Activated naive CD4-positive, alpha-beta T cell (primary cell): ENCODE measurements around the gene MRPL23.

Experiments
- DNase-seq, 4 experiments: peaks; one replicate each; lab custom pipeline; 2025; lab: John Stamatoyannopoulos, UW

The MRPL23 gene

DNA sequence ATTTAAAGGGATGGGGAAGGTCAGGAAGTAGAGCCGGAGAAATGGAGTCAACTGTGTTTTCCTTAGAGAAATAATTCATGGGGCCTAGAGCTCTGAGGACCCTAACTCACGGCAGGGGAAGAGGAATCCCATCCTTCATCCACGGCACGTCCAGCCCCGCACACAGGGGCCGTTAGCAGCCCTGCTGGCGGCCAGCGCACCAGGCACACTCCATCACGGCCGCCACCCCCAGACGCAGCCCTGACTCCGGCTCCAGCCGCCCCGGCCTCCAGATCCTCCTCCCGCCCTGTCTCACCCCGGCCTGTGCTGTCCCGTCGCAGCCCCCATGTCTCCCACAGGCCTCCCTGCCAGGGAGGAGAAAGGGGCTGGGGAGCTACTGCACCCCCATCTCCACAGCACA lies 11.2 kb downstream of the MRPL23 start:
- DNase-seq = no peak

DNA sequence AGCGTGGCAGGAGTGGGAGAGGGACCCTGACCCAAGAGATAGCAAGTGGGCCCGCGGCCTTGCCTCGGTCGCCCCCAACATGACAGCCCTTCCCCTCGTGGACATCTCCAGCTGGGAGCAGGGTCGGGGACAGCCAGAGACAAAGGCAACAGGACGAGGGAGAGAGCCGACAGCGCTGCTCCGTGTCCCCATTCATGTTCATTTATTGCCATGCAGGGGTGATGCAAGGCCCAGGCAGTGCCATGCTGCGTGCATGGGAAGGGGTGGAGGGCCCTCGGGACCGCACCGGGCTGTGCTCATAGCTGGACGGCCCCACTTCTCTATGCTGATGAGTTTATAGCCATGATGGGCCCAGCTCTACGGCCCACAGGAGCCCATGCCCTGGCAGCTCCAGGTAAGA lies 12.7 kb downstream of the MRPL23 start:
- DNase-seq = no peak

GRCh38 chr11:1963864-1964263 lies 16.7 kb downstream of the MRPL23 start:
- DNase-seq = no peak

- no peak for DNase-seq
Measured at GRCh38 chr11:1964348-1964747, 17.2 kb downstream of the MRPL23 start.

DNA sequence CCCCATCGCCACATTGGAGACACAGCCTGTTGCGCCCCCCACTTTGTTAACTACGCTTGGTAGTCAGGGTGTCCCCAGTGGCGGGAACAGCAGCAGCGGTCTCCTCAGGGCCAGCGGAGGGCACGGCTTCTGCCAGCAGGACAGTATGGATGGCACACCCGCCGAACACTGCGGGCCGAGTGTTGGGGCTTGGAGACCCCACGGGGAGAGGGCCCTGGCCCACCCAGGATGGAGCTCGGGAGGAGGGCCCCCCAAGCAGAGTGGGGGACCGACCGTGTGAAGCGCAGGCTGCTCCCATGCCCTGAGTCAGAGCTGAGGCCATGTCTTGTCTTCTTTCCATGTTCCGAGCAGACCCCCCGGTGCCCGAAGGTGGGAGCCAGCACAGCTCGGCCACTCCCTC lies 17.8 kb downstream of the MRPL23 start:
- DNase-seq = no peak

- no peak for DNase-seq
Measured at GRCh38 chr11:1966531-1966930, 19.4 kb downstream of the MRPL23 start.

- no peak for DNase-seq
Measured at GRCh38 chr11:1967641-1968225, 20.6 kb downstream of the MRPL23 start.

GRCh38 chr11:1968454-1969002 lies 21.4 kb downstream of the MRPL23 start:
- no peak for DNase-seq

DNA sequence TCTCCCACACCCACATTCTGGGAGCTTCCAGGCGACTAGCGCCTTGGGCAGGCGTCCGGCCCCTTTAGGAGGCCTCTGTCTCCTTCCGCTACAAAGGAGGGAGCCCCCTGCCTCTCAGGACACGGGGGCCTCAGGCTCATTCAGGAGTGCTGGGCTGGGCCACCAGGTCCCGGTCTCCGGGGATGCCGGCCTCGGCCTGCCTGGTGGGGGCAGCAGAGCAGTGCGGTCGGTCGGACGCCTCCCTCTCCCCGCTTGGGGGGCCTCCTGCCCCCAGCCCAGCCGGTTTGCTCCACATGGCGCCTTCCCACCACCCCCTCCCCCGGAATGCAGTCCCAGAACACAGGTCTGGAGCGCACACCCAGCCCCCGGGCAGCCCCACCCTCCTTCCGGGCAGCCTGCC lies 21.9 kb downstream of the MRPL23 start:
- DNase-seq = no peak

DNA sequence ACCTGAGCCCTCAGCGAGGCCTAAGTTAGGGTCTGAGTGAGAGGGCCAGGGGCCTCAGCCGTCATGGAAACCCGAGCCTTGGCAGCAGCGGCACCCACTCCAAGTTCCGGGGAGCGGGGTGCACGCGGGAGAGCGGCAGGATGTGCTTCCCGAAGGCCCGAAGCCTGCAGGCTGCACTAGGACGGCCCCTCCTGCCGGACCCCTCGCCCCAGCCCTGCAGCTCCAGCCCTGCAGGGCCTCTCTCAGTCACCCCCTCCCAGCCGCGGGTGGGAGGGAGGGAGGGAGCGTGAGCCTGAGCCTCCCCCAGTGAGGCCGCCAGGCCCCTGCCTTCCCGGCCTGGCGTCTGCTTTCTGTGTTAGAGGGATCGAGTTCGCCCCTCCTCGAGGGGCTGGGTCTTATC lies 22.6 kb downstream of the MRPL23 start:
- DNase-seq = no peak

DNA sequence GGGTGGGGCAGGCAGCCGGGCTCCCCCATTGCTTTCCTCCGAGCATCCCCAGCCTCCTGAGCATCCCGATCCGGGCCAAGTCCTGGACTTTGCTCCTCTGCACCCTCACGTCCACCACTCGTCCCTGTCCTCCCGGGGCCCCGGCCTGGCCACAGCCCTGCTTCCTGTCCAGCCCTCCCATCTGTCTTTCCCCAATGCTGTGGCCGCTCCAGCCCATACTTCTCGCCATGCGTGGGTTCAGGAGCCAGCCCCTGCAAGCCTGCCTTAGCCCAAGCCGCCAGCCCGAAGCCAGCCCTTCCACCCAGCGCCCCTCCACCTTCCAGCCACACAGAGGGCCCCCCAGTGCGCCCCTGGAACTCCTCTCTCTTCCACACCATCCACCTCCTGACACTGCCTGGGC lies 23.8 kb downstream of the MRPL23 start:
- DNase-seq = no peak

GRCh38 chr11:1975185-1975584 lies 28.1 kb downstream of the MRPL23 start:
- no peak for DNase-seq

GRCh38 chr11:1978720-1979473 lies 31.8 kb downstream of the MRPL23 start:
- no peak for DNase-seq

GRCh38 chr11:1979607-1980006 lies 32.5 kb downstream of the MRPL23 start:
- no peak for DNase-seq

DNA sequence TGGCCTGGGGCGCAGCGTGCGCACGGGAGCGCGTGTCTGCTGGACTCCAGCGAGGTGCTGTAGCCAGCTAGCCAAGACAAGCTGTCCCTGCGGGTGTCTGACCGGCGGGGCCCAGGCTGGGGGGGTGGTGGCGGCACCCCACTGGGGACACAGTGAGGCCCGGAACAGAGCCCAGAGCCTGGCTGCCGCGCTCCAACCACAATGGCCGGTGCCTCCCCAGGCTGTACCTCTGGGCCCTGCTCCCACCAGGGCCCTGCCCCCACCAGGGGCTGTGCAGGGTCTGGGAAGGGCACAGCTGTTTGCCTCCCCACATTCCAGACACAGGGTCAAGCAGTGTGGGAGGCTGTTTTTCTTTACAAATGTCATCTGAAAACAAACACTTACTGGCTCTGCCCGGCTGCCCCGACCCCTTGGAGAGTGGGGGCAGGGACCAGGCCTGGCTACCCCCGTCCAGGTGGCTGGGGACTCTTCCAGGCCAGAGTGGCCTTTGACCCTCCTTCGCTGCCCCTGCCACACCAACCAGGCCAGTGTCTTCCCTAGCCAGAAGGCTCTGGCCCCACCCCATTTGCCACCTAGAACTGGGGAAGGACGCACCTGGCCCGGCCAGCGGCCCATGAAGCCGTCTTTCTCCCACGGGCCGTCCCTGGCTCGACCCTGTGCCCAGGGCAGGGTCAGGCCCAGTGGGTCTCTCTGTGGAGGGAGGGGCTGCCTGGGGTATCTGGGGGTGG lies 35.9 kb downstream of the MRPL23 start:
- DNase-seq = no peak

DNA sequence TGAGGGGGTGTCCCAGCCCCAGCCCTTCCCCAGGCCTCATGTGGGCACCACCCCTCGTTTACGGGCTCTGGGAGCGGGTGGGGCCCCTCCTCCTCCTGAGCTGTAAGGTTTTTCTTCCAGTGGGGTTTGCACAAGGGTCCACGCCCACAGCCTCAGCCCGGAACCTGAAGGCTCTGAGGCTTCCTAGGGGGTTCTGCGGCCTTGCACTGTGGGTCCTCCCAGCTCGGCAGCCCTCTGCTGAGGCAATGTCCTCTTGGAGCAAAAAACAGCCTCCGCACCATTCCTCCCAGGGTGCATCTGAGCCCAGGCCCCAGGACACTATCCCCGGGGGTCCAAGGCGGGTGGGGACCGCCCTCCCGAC lies 36.4 kb downstream of the MRPL23 start:
- DNase-seq = no peak

GRCh38 chr11:1987024-1987423 lies 39.9 kb downstream of the MRPL23 start:
- DNase-seq = no peak

DNA sequence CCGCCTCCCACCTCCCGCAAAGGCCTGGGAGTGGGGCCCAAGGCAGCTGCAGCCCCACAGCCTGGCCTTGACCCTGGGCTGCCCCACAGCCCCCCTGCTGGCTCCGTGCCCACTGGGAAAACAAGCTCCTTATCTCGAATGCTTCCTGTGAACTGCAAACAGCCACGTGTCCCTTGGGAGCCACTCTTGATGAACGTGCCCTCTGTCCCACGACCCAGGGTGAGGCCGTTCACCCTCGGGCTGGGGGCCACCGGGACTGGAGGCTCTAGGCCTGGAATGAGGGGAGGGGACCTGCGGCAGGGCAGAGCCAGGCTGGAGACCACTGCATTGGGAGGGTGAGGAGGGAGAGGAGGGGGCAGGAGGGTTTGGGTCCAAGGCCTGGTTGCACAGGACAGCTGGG lies 41.0 kb downstream of the MRPL23 start:
- DNase-seq = no peak

- DNase-seq = no peak
Measured at GRCh38 chr11:1988667-1989317, 41.7 kb downstream of the MRPL23 start.

DNA sequence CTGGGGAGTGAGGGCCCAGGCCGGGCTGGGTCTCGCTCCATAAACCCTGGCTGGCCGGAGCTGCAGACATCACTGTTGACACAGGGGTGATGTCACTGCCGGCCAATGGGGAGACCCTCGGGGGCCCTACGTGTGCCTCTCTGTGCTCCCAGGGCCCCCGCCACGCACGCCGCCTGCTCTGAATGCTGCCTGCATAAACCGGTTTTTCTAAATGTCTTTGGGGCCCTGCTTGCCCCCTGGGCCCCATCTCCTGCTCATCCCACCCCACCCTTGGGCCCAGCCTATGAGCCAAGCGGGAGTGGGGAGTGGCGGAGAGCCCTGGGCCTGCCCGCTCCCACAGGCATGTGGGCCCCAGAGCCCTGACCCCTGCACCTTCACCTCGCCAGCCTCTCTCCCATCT lies 42.8 kb downstream of the MRPL23 start:
- DNase-seq = no peak

DNA sequence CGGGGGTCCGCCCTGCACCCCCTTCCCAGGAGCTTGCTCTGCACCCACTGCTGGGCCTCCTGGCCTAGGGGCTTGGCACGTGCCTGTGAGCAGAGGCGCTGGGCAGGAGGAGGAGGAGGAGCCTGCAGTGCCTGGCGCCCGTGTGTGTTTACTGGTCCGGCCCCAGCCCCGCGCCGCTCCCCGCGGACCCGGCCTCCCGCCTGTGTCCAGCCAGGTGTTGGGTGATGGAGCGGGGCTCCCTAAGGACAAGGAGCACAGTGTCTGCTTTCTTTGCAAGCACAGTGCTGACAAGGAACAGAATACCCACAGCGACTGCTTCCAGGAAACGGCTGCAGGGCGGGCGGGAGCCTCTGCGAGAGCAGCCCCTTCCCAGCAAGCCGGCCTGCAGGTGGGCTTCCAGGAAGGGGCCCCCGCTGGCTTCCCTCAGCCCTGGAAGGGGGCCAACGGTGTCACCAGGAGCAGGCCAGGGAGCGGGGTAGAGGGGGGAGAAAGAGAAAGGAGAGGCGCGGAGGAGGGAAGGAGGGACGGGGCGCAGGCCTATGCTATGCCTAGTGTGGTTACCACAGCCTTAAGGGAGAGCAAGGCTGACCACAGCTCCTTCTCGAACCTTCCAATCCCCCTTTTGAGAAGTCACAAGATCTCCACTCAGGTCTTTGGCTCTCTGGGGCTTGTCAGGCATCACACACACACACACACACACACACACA lies 43.9 kb downstream of the MRPL23 start:
- DNase-seq = no peak

DNA sequence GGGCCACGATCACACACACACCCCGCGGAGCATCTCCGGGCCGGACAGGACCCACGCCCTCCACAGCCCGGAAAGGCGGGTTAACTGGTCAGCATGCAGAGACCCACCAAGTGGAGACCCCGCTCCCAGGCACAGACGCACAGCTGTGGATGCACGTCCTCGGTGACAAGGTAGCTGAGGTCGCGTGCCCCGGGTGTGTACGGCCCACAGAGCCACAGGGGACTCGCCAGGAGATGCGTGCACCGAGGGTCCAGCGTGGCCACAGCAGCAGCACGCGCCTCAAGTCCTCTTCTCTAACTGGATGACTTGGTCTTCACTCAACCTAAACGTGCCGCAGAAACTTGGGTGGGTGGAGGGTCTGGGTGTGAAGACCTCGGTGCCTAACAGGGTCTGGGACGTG lies 45.0 kb downstream of the MRPL23 start:
- no peak for DNase-seq
